ENCODE measurements around the gene PDGFD.

Gene PDGFD

DNA sequence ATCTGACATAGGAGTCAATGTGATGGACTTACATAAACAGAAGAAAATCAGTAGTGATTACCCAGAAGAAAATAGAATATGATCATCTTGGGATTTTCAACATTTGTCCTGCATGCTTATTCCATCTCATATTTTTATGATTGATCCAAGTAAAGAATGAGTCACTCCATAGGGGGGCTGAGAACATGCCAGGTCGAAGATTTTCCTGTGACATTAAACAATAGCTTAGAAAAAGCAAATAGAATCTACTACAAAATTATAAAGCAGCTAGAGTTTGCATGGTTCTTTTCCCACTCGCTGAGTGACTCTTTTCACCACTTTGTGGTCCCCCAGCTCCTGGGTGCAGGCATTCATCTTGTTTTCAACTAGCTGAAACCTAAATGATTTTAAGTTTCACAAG, 71.2 kb downstream of the PDGFD start:
- no peak for DNase-seq

DNA sequence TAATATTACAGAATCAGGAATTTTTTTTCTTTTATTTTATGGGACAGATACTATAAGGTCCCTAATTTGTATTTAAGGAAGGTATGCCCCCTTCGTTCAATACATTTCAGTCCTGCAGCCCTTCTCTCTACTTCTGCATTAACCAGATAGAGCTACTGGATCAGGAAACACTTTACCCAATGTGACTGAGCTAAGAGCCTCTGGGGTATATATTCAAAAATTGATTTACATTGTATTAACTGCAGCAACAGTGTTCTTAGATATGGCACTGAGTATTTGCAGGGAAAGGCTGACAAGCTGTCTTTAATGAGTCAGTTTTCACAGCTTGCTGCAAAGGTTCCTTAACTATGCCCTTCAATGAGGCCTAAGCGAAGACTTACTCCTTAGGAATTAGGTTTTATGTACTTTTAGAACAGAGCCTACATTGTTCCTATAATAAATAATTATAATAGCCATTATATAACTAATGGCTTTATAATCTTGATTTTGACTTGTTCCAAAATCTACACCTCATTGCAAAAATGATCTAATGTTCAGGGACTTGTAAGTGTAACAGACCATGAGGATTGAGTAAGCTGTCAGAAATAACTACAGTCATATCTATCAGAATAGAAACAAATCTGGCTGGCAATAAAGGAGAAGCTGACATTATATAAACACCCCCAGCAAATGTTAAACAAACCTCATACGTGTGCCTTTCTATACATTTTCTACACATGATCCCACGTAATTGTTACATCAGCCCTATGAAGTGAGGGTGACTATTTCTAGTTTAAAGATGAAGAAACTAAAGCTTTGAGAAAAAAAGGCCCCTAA, 72.5 kb downstream of the PDGFD start:
- DNase-seq, result no peak

DNA sequence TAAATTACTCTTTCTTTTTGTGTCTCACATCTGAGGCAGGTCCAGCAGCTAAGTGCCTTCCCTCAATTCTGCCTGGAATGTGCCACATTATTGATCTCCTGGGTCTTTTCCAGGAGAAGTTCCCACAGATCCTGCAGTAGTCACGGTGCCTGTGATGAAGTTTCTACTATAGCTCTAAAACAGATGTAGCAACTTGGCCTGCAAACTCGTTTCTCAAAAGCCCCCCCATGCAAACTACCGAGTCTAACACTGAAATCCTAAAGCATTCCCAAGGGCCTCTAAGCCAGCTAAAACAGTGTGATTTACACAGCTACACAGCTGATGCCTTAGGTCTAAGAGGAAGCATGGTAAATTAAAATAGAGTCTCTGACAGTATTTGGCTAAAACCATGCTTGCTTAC, 73.2 kb downstream of the PDGFD start:
- no peak for DNase-seq

DNA sequence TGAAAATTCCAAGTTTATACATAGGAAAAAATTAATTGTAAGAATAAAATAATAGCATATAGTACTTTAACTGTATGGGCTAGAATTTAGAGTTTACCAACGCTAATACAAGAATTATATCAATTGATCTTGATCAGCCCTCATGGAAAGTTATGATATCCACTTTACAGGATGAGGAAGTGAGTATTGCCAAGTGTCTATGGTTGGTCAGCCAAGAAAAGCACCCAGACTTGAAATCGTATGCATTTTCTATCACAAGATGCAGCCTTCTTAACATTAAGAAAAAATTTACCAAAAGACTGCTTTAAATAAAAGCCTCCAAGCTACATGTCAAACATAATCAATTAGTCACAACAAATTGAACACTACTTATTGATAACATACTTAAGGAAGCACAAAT, 74.5 kb downstream of the PDGFD start:
- DNase-seq, result no peak

DNA sequence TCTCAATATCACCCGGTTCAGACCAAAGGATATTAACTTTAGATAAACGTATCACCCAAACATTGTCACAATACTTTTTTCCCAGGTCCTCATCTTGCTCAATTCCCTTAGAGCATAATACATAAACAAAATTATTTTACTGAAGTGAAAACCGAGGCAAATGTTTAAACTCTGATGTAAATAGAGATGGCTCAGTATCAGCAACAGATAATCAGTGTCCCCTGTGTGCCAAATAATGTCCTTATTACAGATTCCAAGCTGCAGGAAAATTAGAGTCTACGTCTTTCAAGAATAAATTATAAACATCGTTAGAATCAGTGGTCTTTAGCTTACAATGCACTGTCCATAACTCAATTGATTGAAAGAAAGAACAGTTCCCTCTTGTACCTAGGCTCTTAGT, 77.3 kb downstream of the PDGFD start:
- no peak for DNase-seq

DNA sequence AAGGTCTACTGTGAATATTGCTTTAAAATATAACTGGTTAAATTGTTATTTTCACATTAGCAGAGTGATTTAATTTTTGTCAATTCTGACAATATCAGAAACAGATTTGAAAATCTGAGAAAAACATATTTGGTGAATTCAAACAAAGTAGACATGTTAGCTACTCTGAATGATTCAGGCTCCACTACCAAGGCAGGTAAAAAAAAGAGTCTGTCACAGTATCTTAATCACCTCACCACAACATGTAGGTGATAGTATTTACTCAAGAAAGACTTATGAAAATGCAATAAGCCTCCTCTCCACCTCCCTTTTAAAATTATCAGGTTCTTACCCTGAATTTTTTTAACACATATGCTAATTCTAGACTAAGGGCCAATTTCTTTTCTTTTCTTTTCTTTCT, 85.0 kb downstream of the PDGFD start:
- no peak for DNase-seq

DNA sequence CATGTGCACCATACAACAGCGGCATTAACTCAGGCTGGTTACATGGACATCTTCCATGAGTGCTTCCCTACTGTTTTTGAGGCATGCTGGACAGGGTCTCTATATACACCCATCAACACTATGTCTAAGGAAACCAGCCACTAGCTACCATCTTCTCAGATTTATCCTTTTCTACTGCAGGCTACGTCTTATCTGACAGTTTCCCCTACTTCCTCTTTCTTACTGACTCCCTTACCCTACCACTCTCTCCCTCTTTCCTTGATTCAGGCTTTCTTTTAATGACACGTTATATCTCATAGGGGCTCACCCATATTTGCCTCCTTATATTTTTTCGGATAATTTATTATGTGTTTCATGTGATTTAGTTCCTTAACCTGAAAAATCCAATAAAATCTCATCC, 85.7 kb downstream of the PDGFD start:
- DNase-seq, result no peak

DNA sequence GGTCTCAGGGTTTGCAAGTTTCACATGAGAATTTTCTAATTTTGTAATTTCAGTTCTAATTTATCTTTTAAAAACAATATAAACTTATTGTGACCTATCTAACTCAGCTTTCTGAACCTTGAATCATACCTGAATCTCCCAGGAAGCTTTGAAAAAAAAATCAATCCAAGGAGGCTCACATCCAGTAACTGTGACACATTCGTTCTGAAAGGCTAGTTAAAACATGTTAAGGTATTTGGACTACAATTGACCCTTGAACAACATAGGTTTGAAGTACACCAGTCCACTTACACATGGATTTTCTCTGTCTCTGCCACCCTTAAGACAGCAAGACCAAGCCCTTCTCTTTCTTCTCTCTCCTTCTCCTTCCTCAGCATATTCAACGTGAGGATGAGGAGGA, 87.5 kb downstream of the PDGFD start:
- DNase-seq, result no peak

DNA sequence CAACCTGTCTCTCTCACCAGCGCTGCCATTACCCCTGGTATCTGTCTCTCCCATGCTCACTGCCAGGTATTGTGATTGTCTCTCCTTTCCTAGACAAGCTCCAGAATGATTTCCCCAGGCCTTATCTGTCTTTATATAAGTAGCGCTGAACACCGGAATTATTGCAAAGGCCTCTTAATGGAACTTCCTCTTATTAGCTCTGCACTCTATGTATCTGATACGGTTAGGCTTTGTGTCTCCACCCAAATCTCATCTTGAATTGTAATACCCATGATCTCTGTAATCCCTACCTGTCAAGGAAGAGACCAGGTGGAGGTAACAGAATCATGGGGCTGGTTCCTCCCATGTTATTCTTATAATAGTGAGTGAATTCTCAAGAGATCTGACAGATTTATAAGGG, 88.2 kb downstream of the PDGFD start:
- DNase-seq, result no peak

DNA sequence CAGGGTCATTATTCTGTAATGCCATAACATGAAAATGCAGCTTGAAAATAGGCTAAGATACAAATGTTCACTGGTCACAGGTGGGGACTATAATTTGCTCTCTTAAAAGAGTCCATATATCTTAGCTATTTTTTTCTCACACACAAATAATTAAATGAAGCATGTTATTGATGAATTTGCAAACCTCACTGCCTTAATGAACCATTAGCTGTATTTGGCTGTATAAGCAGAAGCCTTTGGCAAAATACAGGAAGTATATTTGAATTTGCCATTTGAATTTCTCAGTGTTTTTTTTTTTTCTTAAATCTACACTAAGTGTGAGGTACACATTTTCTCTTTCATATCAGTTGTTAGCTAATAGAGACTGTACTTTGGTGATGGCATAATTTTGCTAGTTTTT, 88.9 kb downstream of the PDGFD start:
- DNase-seq, result no peak

DNA sequence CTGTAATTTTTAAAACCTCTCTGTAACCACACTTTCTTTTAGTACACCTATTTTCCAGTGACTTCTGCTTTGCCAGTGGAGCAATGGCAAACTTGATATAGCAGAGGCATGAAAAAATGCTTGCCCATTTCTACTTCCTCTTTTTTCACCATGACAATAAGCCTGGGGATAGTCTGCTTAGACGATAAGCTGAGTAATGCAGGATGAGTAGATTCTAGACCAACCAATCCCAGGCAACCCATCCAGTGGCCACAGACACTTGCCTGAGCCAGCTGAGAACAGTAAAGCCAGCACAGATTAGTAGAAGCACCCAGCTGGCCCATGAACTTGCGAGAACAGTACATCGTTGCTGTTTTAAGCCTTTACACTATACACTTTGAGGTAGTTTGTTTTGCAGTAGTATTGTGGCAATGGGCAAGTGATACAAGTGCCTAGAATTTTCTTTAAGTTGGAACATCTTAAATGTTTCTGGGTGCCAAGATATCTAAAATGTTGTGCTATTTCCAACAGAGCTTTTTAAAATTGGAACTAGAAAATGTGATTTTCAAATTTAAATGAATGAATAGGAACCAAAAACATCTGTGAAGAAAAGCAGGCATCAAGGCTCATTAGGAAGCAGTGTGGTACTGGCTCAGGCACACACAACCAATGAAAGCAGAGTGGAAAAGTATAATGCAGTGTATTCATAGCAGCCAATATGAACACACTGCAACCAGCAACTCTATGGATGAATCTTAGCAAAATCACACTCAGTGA, 89.8 kb downstream of the PDGFD start:
- DNase-seq, result no peak

DNA sequence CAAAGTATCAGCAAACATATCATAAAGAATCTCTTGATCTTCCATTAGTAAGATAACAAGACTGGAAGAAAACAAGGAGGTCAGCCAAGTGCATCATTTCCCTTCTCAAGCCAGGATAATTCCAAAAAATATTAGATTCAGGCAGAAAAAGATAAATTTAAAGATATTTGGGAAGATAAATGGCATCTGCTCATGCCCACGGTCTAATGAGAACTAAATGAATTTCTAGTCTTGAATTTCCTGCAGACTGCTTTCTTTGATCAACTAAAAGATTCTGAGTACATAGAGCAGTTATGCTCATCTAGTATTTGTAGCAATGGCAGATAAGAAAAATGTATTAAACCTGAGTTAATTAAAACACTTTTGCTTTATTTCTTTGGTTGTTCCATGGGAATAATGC, 96.4 kb downstream of the PDGFD start:
- DNase-seq, result no peak

DNA sequence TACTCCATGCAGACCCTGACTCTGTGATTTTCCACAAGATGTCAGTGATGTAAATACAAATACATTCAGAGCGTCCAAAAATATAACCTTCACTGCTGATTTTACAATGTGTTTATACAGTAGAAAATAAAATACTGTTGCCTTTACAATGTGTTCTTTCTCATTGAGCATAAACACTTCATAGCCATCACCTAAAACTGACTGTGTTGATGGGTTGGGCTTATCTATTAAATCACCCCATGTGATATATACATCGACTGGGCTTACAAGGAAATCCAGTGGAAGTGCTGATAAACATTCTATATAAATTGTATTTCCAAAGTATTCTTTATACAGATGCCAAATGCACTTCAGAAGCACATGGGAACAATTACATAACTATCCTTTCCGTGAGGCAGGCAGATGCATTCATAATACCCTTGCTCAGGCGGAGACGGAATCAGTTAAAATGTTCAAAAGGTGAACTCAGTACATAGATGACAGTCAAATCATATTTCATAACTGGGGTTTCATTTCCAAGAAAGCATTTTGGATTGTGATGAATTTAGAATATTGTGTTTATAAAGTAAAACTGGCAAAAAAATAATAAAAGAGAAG, 99.8 kb downstream of the PDGFD start:
- no peak for DNase-seq

DNA sequence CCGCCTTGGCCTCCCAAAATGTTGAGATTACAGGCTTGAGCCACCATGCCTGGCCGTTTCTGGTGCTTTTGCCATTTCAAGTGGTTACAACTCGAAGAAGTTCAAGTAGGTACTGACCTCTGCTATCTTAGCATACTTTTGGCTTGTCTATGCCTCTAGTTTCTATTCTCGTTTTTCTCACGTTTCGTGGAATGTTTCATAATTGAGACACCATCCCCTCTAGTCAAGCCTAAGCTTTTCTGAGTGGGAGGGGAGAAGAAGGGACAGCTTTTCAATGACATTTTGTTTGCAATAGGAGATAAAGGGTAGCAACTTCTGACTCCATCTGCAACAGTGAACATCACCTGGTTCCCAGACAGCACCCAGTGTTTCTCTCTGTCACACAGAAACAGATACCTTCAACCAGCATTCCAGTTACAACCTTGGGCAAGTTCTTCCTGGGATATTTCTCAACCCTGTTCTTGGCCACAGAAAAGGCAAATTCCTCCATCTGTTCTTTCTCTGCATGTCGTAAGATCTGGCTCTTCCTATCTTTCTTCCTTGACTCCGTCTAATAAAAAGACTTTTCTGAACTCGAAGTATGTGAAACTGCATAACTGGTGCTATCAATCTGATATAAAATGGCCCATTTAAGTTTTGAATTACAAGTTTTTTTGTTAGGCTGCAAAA, 102.0 kb downstream of the PDGFD start:
- DNase-seq, result no peak

DNA sequence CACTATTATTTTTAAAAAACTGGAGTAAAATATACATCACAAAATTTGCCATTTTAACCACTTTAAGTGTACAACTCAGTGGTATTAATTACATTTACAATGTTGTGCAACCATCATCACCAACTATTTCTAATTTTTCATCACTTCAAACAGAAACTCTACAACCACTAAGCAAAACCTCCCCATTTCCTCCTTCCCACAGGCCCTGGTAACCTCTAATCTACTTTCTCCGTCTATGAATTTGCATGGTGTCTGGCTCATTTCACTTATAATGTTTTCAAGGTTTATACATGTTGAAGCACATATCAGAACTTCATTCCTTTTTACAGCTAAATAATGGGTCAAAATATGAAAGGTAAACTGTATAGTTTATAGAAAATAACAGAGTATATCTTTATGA, 103.1 kb downstream of the PDGFD start:
- no peak for DNase-seq

DNA sequence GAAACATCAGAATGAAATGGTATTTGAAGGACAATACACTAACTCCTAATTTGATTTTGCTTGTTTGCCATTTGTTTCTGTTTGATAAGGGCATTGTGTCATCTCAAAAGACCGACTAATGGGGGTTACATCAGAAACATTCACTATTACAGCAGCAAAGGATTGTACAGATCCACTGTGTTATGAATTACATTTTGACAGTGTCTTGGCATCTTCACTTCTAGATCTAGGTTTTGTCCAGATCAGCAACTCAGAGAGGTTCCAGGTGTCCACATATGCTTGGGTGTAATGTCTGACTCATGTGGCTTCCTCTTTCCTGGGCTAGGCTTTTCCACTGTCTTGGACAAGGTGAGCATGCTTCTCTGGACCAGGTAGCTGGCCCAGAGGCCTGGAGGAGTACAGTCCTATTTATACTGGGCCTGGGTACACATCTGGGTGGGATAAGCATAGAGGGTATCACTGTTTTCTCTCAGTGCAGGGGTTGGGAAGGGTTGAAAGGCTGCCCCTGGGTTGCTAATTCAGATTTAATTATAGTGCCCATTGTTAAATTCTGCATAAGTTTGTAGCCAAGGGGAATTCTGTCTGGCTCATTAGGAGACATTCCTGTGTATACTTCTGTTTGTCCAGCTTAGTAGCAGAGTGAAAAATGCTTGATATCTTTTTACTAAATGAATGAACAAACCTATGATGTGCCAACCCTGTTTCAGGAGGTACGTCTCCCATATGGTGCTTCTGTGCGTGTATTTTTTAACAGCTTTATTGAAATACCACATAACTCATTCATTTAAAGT, 103.7 kb downstream of the PDGFD start:
- DNase-seq, result no peak

DNA sequence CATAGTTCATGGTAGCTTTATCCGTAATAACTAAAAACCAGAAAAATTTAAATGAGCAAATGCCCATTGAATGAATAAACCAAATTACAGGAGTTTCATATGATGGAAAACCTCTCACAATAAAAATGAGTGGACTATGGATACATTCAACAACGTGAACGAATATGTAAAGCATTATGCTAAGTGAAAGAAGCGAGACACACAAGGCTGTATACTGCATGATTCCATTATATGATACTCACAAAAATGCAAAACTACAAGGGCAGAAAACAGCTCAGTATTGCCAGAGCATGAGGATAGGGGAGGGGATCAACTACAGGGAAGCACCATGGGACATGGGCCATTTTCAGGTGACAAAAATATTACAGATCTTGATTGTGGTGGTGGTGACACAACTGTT, 105.3 kb downstream of the PDGFD start:
- DNase-seq, result no peak

DNA sequence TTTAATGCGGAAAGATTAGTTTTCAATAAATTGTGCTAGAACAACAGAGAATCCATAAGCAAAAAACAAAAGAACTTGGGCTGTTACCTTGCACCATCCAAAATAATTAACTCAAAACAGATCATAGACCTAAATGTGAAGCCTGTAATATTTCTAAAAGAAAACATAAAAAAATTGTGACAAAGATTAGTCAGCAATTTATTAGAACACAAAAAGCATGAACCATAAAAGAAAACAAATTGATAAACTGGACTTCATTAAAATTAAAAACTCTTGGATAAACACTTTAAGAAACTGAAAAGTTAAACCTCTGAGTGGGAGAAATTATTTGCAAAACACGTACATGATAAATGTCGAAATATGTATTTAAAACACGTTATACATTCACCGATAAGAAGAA, 106.0 kb downstream of the PDGFD start:
- no peak for DNase-seq

DNA sequence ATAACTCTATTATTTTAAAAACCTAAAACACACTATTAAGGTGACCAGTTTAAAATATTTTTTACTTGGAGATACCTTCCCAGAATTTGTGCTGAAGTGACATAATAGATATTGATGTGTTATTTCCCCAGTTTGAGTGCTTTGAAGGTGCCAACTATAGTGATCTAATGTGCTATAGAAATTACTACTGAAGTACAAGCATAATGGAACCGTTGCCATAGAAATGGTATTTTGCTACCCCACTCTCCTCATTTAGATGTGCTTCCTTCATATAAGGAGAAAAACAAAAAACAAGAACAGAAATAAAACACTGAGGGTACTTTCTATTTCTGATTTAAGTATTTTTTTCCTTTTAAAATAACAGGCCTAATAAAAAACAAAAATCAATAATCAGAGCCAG, 108.4 kb downstream of the PDGFD start:
- no peak for DNase-seq

DNA sequence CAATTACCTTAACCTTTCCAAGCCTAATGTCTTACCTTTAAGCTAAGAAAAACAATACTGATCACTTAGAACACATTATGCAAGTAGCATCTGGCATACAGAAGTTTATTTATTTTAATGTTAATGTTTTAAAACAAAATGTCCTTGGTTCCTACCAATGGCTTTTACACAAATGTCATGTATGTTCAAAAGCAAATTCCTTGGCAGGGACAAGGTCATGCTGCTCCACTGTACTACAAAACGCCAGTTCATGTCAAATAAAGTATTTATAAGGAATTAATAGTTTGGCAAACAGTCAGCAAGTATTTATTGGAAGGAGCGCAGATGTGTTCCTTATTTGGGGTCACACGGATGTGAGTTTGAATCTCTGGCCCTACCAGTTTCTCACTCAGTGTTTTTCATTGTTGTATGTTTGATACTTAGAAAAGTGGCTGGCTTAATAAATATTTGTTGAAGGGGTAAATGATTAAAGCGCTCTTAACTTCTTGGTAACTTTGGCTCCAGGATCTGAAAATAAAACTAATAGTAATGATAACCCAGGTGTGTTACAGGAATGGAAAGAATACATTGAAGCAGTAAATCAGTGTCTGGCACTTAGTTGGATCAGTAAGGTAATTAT, 108.9 kb downstream of the PDGFD start:
- DNase-seq, result no peak

DNA sequence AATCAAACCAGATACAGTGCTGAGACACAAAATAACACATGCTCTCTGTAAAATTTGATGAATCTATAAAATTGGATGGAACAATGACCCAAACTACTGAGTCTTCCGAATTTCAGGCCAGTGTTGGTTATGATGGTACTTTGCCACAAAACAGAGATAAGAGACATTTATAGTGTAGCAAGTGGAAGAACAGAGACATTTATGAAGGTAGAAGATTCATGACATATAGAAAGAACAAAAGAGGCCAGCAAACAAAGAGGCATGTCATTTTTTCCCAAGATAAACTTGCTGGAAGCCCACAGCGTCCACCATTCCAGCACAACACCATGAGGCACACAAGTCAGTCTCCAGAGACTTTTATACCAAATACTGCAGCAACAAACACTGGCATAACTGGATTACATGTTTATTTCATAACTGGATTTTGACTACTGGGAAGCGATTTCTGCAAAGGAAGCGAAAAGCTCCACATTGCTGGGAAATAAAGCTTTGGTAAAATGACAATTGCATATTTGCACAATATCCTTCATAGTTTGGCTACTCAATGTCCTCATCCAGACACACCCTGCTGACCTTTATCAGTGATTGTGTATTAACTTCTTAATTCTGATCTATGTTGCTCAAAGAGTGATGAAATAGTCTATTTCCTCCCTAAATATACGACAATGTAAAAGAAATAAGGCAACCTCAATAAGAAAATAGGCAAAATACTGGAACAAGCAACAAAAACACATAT, 110.0 kb downstream of the PDGFD start:
- DNase-seq, result no peak

DNA sequence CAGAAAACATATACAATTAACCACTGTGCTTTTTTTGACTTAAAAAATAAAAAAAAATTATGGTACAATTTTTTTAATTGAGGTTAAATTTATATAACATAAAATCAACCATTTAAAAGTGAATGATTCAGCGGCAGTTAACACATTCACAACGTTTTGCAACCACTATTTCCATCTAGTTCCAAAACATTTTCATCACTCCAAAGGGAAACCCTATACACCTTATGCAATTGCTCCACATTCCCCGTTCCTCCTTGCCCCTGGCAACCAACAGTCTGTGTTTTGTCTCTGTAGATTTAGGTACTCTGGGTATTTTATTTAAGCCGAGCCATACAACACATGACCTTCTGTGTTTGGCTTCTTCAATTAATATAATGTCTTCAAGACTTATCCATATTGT, 112.2 kb downstream of the PDGFD start:
- no peak for DNase-seq

Measured in NCI-H748 treated with DMSO at 0.1 percent for 48 hours (cell line).